GM23338 (cell line): ENCODE data around the gene TUBG2. TPM values are rescaled to one million over a fixed set of nuclear protein-coding genes. Genes with fewer than 3 reads are reported as not detected.
A peak's percentile ranks its signal among the peaks of the same experiment; 100 is the strongest.
"Not testable (repeated sequence)": the region's sequence is repeated elsewhere in the genome, so short reads cannot be mapped to it uniquely, and the experiment has no call there.

Experiments used
- ATAC-seq: fragments of 200-7000 bp; cut with Tn5 transposase; 3 replicates; pipeline ENCODE4 v1.9.1; 2020
- DNase-seq: peaks from one replicate; pipeline ENCODE4 v3.0.0-alpha.2; 2015; ENCODE audit warnings: low spot score
- H2AFZ ChIP-seq: fragments of 200-600 bp; sonication (generic); 2 replicates; pipeline ENCODE4 v1.8.0; 2016; ENCODE audit warnings: antibody characterized with exemption, mild to moderate bottlenecking, moderate library complexity
- H3F3A ChIP-seq: fragments of 200-600 bp; sonication (generic); replicated peaks from 2 replicates; pipeline ENCODE4 v1.8.0; 2017; ENCODE audit warnings: antibody characterized with exemption, mixed run types, low read depth
- H3K27ac ChIP-seq: fragments of 200-600 bp; sonication (generic); 2 replicates; pipeline ENCODE4 v1.6.1; 2016; ENCODE audit warnings: low read depth
- H3K27me3 ChIP-seq: fragments of 200-600 bp; sonication (generic); 2 replicates; pipeline ENCODE4 v1.8.0; 2016; ENCODE audit warnings: mild to moderate bottlenecking, mixed run types, moderate library complexity; ENCODE audit not compliant: insufficient read depth
- H3K36me3 ChIP-seq: fragments of 200-600 bp; sonication (generic); 2 replicates; pipeline ENCODE4 v1.8.0; 2016; ENCODE audit warnings: mild to moderate bottlenecking; ENCODE audit not compliant: insufficient read depth
- H3K4me1 ChIP-seq: fragments of 200-600 bp; sonication (generic); 2 replicates; pipeline ENCODE4 v1.8.0; 2016; ENCODE audit warnings: mild to moderate bottlenecking, moderate library complexity; ENCODE audit not compliant: insufficient read depth
- H3K4me2 ChIP-seq: fragments of 200-600 bp; sonication (generic); 2 replicates; pipeline ENCODE4 v1.7.1; 2017; ENCODE audit warnings: mixed run types
- H3K4me3 ChIP-seq: fragments of 200-600 bp; sonication (generic); 2 replicates; pipeline ENCODE4 v1.6.1; 2016; ENCODE audit warnings: mixed run types
- H3K79me2 ChIP-seq: fragments of 200-600 bp; sonication (generic); replicated peaks from 2 replicates; pipeline ENCODE4 v1.8.0; 2017; ENCODE audit warnings: mild to moderate bottlenecking; ENCODE audit not compliant: insufficient read depth
- H3K9me2 ChIP-seq: fragments of 200-600 bp; sonication (generic); 2 replicates; pipeline ENCODE4 v1.8.0; 2017; ENCODE audit not compliant: insufficient read depth
- H4K20me1 ChIP-seq: fragments of 200-600 bp; sonication (generic); replicated peaks from 2 replicates; pipeline ENCODE4 v1.8.0; 2017; ENCODE audit warnings: mild to moderate bottlenecking; ENCODE audit not compliant: insufficient read depth
- H3K27ac Mint-ChIP-seq: 2 replicates; pipeline ENCODE4 v1.8.0; 2020; ENCODE audit warnings: inconsistent platforms, mild to moderate bottlenecking, moderate library complexity, mixed read lengths
- H3K27me3 Mint-ChIP-seq: 3 replicates; pipeline ENCODE4 v1.8.0; 2022; ENCODE audit warnings: low read depth, mild to moderate bottlenecking, moderate library complexity, mixed read lengths, inconsistent platforms; ENCODE audit not compliant: insufficient read depth, poor library complexity
- H3K36me3 Mint-ChIP-seq: 3 replicates; pipeline ENCODE4 v1.8.0; 2021; ENCODE audit warnings: low read depth, mild to moderate bottlenecking, inconsistent platforms, moderate library complexity, mixed read lengths
- H3K4me1 Mint-ChIP-seq: 3 replicates; pipeline ENCODE4 v1.8.0; 2020; ENCODE audit warnings: mild to moderate bottlenecking, inconsistent platforms, mixed read lengths
- H3K4me3 Mint-ChIP-seq: 3 replicates; pipeline ENCODE4 v1.8.0; 2021; ENCODE audit warnings: moderate library complexity, mild to moderate bottlenecking, inconsistent platforms, mixed read lengths
- H3K9me3 Mint-ChIP-seq: 3 replicates; pipeline ENCODE4 v1.8.0; 2020; ENCODE audit warnings: moderate library complexity, mild to moderate bottlenecking, inconsistent platforms, mixed read lengths
- EZH2phosphoT487 ChIP-seq: fragments of 200-600 bp; sonication (generic); IDR thresholded peaks from one replicate; pipeline ENCODE4 v1.8.1; 2018; ENCODE audit warnings: antibody characterized with exemption; ENCODE audit not compliant: unreplicated experiment
- POLR2AphosphoS5 ChIP-seq: IDR thresholded peaks from 2 replicates; pipeline ENCODE4 v1.6.1; 2016; ENCODE audit warnings: antibody characterized with exemption, low read depth
- long read RNA-seq: library from polyadenylated mRNA; unstranded; transcript quantifications from one replicate; pipeline ENCODE4 v2.0.0, GENCODE V29; 2020; ENCODE audit not compliant: unreplicated experiment
- polyA plus RNA-seq: library from polyadenylated mRNA; unstranded; fragments of >200 nt; fragmentation: Nextera tagmentation; extraction: Ambion mirVana; gene quantifications from 2 replicates; pipeline ENCODE4 v1.2.1, GENCODE V29; 2016
- total RNA-seq: library from RNA; depleted of rRNA; stranded (reverse); fragments of >200 nt; shearing (Covaris generic); gene quantifications from 2 replicates; pipeline ENCODE4 v1.2.3, GENCODE V29; 2014; rRNA removed
- TF ChIP-seq, protein P1 (sequence below), 2 experiments: fragments of 200-600 bp in 1 of 2; sonication (generic) in 1 of 2; conservative IDR thresholded peaks; 2 replicates each; pipeline versions ENCODE4 v1.5.1 to v1.6.1; 2016 to 2017; ENCODE audit warnings: antibody characterized with exemption in 2 of 2, low read depth in 2 of 2, mild to moderate bottlenecking in 2 of 2, moderate library complexity in 1 of 2
- TF ChIP-seq, protein P2 (sequence below): IDR thresholded peaks from 2 replicates; pipeline ENCODE4 v1.6.1; 2016; ENCODE audit warnings: antibody characterized with exemption
- TF ChIP-seq, protein P3 (sequence below): fragments of 250-450 bp; sonication (Bioruptor Pico); IDR thresholded peaks from 2 replicates; pipeline ENCODE4 v1.5.0; 2020; ENCODE audit warnings: mild to moderate bottlenecking, moderate library complexity

TUBG2 gene
- total RNA-seq (15.3 and 18.2 TPM in 2 replicates), polyA plus RNA-seq (16.5 and 19.0 TPM in 2 replicates)
- long read RNA-seq, transcript TUBG2-201 (11 exons, 1,761 nt): major isoform, 7 of 15 reads
- long read RNA-seq, partial matches to known transcripts: 3 of 15 reads
- long read RNA-seq, other reads (novel, unspliced or antisense): 5 of 15 reads

DNA sequence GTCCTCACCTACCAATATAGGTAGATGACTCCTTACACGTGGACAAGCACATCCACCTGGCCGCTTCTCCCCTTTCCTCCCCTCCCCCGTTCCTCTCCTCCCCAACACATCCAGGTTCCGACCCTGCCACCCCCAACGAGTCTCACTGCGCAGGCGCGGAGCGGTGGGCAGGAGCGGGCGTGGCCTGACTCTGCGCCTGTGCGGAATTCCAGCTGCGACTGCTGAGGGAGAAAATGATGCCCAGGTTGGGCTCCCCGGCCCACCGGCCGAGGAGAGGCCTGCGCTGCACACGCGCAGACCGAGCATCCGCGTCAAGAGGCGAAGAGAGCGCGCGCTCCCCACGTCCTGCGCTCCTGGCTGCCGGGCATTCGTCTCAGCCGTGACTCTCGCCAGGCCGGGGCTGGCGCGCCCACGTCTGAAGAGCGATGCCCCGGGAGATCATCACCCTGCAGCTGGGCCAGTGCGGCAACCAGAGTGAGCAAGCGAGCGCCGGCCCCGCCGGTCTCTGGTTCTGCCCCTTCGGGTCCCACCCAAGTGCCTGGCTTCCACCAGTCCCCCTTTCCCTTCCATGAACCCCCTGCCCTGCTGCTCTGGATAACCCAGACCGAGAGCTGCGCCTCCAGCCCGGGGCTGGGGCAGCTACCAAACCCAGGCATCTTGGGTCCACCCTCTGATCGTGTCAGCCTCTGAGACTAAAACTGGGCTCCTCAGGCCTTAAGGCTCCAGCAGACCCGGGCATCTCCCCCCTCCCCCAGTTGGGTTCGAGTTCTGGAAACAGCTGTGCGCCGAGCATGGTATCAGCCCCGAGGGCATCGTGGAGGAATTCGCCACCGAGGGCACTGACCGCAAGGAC, at the start of gene TUBG2:
TSS of gene TUBG2 (plus strand) at position 206 of the 853 bp plus-strand sequence. CDS start at position 426, 220 bp downstream.
- no peaks in the 10 kb centered on the region for H3K79me2 ChIP-seq
- H3K4me2 ChIP-seq: peak within 1 kb of the TSS; percentile 98
- H3K4me3 ChIP-seq: peak within 1 kb of the TSS; percentile 93
- TF ChIP-seq POLR2AphosphoS5: peak; percentile 81
- no peak for TF ChIP-seq EZH2phosphoT487
- TF ChIP-seq, protein P1, sequence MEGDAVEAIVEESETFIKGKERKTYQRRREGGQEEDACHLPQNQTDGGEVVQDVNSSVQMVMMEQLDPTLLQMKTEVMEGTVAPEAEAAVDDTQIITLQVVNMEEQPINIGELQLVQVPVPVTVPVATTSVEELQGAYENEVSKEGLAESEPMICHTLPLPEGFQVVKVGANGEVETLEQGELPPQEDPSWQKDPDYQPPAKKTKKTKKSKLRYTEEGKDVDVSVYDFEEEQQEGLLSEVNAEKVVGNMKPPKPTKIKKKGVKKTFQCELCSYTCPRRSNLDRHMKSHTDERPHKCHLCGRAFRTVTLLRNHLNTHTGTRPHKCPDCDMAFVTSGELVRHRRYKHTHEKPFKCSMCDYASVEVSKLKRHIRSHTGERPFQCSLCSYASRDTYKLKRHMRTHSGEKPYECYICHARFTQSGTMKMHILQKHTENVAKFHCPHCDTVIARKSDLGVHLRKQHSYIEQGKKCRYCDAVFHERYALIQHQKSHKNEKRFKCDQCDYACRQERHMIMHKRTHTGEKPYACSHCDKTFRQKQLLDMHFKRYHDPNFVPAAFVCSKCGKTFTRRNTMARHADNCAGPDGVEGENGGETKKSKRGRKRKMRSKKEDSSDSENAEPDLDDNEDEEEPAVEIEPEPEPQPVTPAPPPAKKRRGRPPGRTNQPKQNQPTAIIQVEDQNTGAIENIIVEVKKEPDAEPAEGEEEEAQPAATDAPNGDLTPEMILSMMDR (conservative IDR thresholded peaks at IDR 0.05; ENCODE audit: low read depth in 2 of 2): no peak
- TF ChIP-seq, protein P2, sequence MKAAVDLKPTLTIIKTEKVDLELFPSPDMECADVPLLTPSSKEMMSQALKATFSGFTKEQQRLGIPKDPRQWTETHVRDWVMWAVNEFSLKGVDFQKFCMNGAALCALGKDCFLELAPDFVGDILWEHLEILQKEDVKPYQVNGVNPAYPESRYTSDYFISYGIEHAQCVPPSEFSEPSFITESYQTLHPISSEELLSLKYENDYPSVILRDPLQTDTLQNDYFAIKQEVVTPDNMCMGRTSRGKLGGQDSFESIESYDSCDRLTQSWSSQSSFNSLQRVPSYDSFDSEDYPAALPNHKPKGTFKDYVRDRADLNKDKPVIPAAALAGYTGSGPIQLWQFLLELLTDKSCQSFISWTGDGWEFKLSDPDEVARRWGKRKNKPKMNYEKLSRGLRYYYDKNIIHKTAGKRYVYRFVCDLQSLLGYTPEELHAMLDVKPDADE: no peak
- TF ChIP-seq, protein P3, sequence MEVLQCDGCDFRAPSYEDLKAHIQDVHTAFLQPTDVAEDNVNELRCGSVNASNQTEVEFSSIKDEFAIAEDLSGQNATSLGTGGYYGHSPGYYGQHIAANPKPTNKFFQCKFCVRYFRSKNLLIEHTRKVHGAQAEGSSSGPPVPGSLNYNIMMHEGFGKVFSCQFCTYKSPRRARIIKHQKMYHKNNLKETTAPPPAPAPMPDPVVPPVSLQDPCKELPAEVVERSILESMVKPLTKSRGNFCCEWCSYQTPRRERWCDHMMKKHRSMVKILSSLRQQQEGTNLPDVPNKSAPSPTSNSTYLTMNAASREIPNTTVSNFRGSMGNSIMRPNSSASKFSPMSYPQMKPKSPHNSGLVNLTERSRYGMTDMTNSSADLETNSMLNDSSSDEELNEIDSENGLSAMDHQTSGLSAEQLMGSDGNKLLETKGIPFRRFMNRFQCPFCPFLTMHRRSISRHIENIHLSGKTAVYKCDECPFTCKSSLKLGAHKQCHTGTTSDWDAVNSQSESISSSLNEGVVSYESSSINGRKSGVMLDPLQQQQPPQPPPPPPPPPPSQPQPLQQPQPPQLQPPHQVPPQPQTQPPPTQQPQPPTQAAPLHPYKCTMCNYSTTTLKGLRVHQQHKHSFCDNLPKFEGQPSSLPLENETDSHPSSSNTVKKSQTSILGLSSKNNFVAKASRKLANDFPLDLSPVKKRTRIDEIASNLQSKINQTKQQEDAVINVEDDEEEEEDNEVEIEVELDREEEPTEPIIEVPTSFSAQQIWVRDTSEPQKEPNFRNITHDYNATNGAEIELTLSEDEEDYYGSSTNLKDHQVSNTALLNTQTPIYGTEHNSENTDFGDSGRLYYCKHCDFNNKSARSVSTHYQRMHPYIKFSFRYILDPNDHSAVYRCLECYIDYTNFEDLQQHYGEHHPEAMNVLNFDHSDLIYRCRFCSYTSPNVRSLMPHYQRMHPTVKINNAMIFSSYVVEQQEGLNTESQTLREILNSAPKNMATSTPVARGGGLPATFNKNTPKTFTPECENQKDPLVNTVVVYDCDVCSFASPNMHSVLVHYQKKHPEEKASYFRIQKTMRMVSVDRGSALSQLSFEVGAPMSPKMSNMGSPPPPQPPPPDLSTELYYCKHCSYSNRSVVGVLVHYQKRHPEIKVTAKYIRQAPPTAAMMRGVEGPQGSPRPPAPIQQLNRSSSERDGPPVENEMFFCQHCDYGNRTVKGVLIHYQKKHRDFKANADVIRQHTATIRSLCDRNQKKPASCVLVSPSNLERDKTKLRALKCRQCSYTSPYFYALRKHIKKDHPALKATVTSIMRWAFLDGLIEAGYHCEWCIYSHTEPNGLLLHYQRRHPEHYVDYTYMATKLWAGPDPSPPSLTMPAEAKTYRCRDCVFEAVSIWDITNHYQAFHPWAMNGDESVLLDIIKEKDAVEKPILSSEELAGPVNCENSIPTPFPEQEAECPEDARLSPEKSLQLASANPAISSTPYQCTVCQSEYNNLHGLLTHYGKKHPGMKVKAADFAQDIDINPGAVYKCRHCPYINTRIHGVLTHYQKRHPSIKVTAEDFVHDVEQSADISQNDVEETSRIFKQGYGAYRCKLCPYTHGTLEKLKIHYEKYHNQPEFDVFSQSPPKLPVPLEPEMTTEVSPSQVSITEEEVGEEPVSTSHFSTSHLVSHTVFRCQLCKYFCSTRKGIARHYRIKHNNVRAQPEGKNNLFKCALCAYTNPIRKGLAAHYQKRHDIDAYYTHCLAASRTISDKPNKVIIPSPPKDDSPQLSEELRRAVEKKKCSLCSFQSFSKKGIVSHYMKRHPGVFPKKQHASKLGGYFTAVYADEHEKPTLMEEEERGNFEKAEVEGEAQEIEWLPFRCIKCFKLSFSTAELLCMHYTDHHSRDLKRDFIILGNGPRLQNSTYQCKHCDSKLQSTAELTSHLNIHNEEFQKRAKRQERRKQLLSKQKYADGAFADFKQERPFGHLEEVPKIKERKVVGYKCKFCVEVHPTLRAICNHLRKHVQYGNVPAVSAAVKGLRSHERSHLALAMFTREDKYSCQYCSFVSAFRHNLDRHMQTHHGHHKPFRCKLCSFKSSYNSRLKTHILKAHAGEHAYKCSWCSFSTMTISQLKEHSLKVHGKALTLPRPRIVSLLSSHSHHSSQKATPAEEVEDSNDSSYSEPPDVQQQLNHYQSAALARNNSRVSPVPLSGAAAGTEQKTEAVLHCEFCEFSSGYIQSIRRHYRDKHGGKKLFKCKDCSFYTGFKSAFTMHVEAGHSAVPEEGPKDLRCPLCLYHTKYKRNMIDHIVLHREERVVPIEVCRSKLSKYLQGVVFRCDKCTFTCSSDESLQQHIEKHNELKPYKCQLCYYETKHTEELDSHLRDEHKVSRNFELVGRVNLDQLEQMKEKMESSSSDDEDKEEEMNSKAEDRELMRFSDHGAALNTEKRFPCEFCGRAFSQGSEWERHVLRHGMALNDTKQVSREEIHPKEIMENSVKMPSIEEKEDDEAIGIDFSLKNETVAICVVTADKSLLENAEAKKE (CRISPR knock-in tag): no peak
- peak within 1 kb of the TSS; percentile 87 for H3K4me3 Mint-ChIP-seq
- peaks cover 20% of the 10 kb centered on the region for H3K36me3 Mint-ChIP-seq
- ATAC-seq (peak; percentile 88), DNase-seq (peak; percentile 96)
- H3K9me3 Mint-ChIP-seq: peaks cover 4% of the 10 kb centered on the region; the same call in 1 of the 3 replicates
- H3K27me3 ChIP-seq: no peaks in the 10 kb centered on the region
- no peak within 1 kb of the TSS for H3K27ac Mint-ChIP-seq
- H3K36me3 ChIP-seq: no peaks in the 10 kb centered on the region
- no peaks in the 10 kb centered on the region for H3K9me2 ChIP-seq
- no peaks in the 10 kb centered on the region for H3F3A ChIP-seq
- H2AFZ ChIP-seq: peak within 1 kb of the TSS; percentile 77
- peak within 1 kb of the TSS; percentile 53; the same call in 1 of the 2 replicates for H3K27ac ChIP-seq
- peaks cover 12% of the 10 kb centered on the region for H3K27me3 Mint-ChIP-seq
- H3K4me1 Mint-ChIP-seq: peaks cover 13% of the 10 kb centered on the region
- no peaks in the 10 kb centered on the region; the same call in 1 of the 2 replicates for H4K20me1 ChIP-seq
- peaks cover 6% of the 10 kb centered on the region for H3K4me1 ChIP-seq

DNA sequence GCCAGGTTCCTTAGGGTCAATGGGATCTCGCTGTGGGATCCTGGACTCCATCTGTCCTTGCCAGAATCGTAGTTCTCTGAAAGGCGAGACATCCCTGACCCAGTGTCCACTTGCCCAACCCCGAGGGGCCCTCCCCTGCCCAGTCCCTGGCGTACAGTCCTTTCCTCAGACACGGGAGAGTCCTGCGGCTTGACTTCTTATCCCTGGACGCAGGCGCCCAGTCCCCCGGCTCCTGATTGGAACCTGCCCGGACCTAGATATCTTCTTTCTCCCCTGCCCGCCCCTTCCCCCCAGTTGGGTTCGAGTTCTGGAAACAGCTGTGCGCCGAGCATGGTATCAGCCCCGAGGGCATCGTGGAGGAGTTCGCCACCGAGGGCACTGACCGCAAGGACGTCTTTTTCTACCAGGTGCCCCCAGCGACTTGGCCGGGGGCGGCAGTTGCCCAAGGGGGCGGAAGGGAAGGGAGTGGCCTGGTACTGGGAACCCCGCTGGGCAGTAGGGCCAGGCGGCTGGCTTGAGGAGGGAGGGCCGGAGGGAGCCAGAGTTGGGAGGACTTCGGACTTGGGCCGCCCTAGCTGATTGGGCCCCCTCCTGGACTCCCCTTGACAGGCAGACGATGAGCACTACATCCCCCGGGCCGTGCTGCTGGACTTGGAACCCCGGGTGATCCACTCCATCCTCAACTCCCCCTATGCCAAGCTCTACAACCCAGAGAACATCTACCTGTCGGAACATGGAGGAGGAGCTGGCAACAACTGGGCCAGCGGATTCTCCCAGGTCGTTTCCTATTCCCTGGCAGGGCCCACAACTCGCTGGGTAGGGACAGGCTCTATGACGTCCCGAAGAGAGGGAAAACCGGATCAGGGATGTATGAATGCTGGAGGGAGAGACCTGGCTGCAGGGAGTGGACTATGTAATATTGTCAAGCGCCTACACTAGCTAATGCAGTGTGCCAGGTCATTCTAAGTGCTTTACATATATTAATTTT, 49.0 kb upstream of the TUBG2 start:
- peak overlapping the region; percentile 73 for H3K27ac ChIP-seq
- H2AFZ ChIP-seq: peak overlapping the region; percentile 84

More for the DNA sequence above, 49.0 kb upstream of the TUBG2 start:
- not testable (repeated sequence) for H3K4me1 Mint-ChIP-seq, H3F3A ChIP-seq, H3K27me3 ChIP-seq, H3K27me3 Mint-ChIP-seq, H3K9me3 Mint-ChIP-seq, H3K9me2 ChIP-seq
- Mint-ChIP-seq H3K36me3 (peaks cover 40% of the 10 kb centered on the region), H3K4me3 (peak overlapping the region; percentile 97), H3K27ac (peak overlapping the region; percentile 89)
- peaks cover 18% of the 10 kb centered on the region for H3K4me1 ChIP-seq
- peak; percentile 60 for ATAC-seq
- H4K20me1 ChIP-seq: peaks cover 34% of the 10 kb centered on the region
- DNase-seq: peak; percentile 57
- peak overlapping the region; percentile 96 for H3K4me2 ChIP-seq
- H3K4me3 ChIP-seq: peak overlapping the region; percentile 99
- peaks cover 50% of the 10 kb centered on the region for H3K79me2 ChIP-seq
- H3K36me3 ChIP-seq: peaks cover 17% of the 10 kb centered on the region
